ENCODE measurements around the gene OR8S1. TPM values are rescaled to one million over a fixed set of nuclear protein-coding genes. Genes with fewer than 3 reads are reported as not detected.

Gene OR8S1
- total RNA-seq, 1 experiment from 2014 or later, result not detected

GRCh38 chr12:48567731-48568130 lies 42.3 kb downstream of the OR8S1 start:
- no peaks in the 10 kb centered on the region for H3K23me2 ChIP-seq (ENCODE audit: insufficient read length, low read depth, low read length, poor library complexity, severe bottlenecking)
- no peaks in the 10 kb centered on the region for H4K20me1 ChIP-seq (ENCODE audit: control insufficient read depth, insufficient read depth, insufficient read length)
- H2BK5ac ChIP-seq (ENCODE audit: insufficient read length, low read length), result no peak overlapping the region
- no peak overlapping the region for H3K18ac ChIP-seq (ENCODE audit: insufficient read length, low read depth, low read length)
- H3K9me3 Mint-ChIP-seq, result peaks cover 0 to 50% of the 10 kb centered on the region in 2 experiments; a peak in 2 of 5 replicates
- H3K23ac ChIP-seq (ENCODE audit: insufficient read length, low read depth, low read length), result no peak overlapping the region
- no CpG with 5 or more reads among the region's 4 CpGs for WGBS (ENCODE audit: extremely low coverage, insufficient read length, low lambda C conversion rate)
- no peak overlapping the region for H2AFZ ChIP-seq (ENCODE audit: low read length)
- H4K5ac ChIP-seq (ENCODE audit: insufficient read length, low read depth, low read length), result no peak overlapping the region
- no peak overlapping the region for H3K9ac ChIP-seq (ENCODE audit: extremely low read depth, insufficient read length, low read length)
- no peak overlapping the region for H3K56ac ChIP-seq (ENCODE audit: insufficient read length, low read depth, low read length)
- no peak overlapping the region for H3K4me3 Mint-ChIP-seq
- no peak overlapping the region for H3T11ph ChIP-seq (ENCODE audit: low read length)
- no peaks in the 10 kb centered on the region for H3K4me1 ChIP-seq (ENCODE audit: insufficient read depth, low read length)
- no peak overlapping the region for H3K14ac ChIP-seq (ENCODE audit: insufficient read depth, low read length)
- H2BK120ac ChIP-seq (ENCODE audit: low read depth, low read length, poor library complexity, severe bottlenecking), result no peak overlapping the region
- TF ChIP-seq CTCF (conservative IDR thresholded peaks at IDR 0.05), result no peak
- H3K4ac ChIP-seq (ENCODE audit: low read depth, low read length), result no peak overlapping the region
- H3K79me1 ChIP-seq (ENCODE audit: insufficient read depth, low read depth, low read length, poor library complexity, severe bottlenecking), result no peaks in the 10 kb centered on the region
- no peak overlapping the region for H2BK12ac ChIP-seq (ENCODE audit: insufficient read length, low read depth, low read length)
- no peak overlapping the region for H2BK20ac ChIP-seq (ENCODE audit: low read depth, low read length, poor library complexity, severe bottlenecking)
- no peak overlapping the region for H3K27ac ChIP-seq (ENCODE audit: insufficient read length, low read depth, low read length)
- H3K27ac Mint-ChIP-seq, result no peak overlapping the region; a peak in 1 of 7 replicates
- DNase-seq, result no peak
- H4K8ac ChIP-seq (replicated peaks; ENCODE audit: insufficient read length, low read depth, low read length), result no peak overlapping the region
- no peaks in the 10 kb centered on the region for H3K27me3 ChIP-seq (ENCODE audit: insufficient read depth, low read length)
- no peak overlapping the region for H3K4me2 ChIP-seq (ENCODE audit: insufficient read depth, insufficient read length, low read length)
- no peaks in the 10 kb centered on the region for H3K36me3 Mint-ChIP-seq (ENCODE audit: insufficient read depth in 1 of 3, low read depth in 3 of 3)
- H4K91ac ChIP-seq (ENCODE audit: insufficient read length, low read depth, low read length), result no peak overlapping the region
- H3K9me3 ChIP-seq (ENCODE audit: control insufficient read depth, low read depth, low read length), result no peaks in the 10 kb centered on the region
- no peak overlapping the region for H2AK5ac ChIP-seq (ENCODE audit: insufficient read length, low read length)
- no peaks in the 10 kb centered on the region for H3K4me1 Mint-ChIP-seq
- no peaks in the 10 kb centered on the region for H3K79me2 ChIP-seq (ENCODE audit: insufficient read depth, low read length)
- H2BK15ac ChIP-seq (ENCODE audit: low read depth, low read length), result no peak overlapping the region
- H3K27me3 Mint-ChIP-seq (ENCODE audit: low read depth), result peaks cover 22% of the 10 kb centered on the region
